Right atrium auricular region (tissue), 2 donors: ENCODE data around the gene PLK4. TPM values are rescaled to one million over a fixed set of nuclear protein-coding genes. Genes with fewer than 3 reads are reported as not detected.

Experiments used
- DNase-seq: peaks from one replicate; pipeline ENCODE4 v3.0.0-alpha.2; 2019; ENCODE audit warnings: low spot score
- H3K27ac ChIP-seq, 2 donors: fragments of 200-600 bp; sonication (generic); 1 replicate in 1 of 2; 2 replicates in 1 of 2; pipeline ENCODE4 v1.5.1; 2016 to 2019
- H3K27me3 ChIP-seq, 2 donors: fragments of 200-600 bp; sonication (generic); one replicate each; pipeline versions ENCODE4 v1.5.1 to v1.6.0; 2017 to 2019
- H3K36me3 ChIP-seq: fragments of 200-600 bp; sonication (generic); one replicate; pipeline ENCODE4 v1.5.1; 2016
- H3K4me1 ChIP-seq, 2 donors: fragments of 200-600 bp; sonication (generic); one replicate each; pipeline versions ENCODE4 v1.5.1 to v1.6.0; 2017 to 2019
- H3K4me3 ChIP-seq, 2 donors: fragments of 200-600 bp; sonication (generic); 1 replicate in 1 of 2; 2 replicates in 1 of 2; pipeline ENCODE4 v1.5.1; 2017 to 2019; ENCODE audit warnings: mild to moderate bottlenecking in 1 of 2, moderate library complexity in 1 of 2
- H3K9me3 ChIP-seq, 2 donors: fragments of 200-600 bp; sonication (generic); one replicate each; pipeline ENCODE4 v1.5.1; 2019
- total RNA-seq, 2 donors: library from RNA; depleted of rRNA; stranded (reverse); fragments of >200 nt; gene quantifications; one replicate each; pipeline ENCODE4 v1.1.0, GENCODE V29; 2016
- TF ChIP-seq, protein P1 (sequence below), 2 donors: fragments of 200-600 bp; sonication (generic); IDR thresholded peaks; one replicate each; pipeline ENCODE4 v1.5.1; 2019; ENCODE audit warnings: antibody characterized with exemption in 2 of 2

Gene PLK4
- total RNA-seq = 1 to 10 TPM in 1 of 2 donors, not detected in 1; 2.0 TPM

DNA sequence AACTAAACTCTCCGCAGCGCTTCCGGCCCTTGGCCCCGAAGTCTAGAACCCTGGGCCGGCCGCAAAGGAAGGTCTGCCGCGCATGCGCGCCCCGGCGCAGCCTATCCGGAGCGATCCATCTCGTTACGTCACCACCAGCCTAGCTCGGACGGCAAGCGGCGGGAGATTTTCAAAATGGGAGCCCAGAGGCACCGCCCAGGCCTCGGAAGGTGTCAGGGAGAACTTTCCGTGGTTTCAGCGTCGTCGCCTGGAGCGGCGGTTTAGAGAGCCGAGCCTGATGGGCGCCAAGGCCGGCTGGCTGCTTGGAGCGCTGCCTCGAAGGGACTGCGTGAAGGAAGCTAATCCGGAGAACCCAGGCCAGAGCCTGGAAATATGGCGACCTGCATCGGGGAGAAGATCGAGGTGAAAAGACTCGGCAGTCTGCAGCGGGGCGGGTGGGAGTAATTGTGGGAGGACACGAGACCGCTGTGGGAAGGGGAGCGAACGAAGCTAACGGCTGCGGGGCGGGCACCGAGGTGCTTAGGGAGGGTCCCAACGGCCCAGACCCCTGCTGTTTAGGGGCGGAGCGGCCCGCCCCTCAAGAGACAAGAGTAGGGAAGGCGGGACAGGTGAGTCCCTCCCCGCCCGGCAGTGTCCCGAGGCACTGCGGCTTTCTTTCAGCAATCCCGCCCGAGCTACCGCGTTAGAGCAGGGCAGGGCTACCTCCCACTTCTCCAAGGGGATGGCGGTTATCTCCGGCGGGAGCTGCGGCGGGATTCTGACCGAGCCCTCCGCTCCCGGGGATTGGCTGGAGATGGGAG is at the start of gene PLK4:
PLK4 (plus strand) TSS at position 131 of the 800 bp plus-strand sequence; CDS start at position 373, 242 bp downstream.
- Histone ChIP-seq H3K4me1 (peaks cover 0 to 10% of the 10 kb centered on the region in 2 donors), H3K9me3 (no peaks in the 10 kb centered on the region), H3K27me3 (no peaks in the 10 kb centered on the region), H3K27ac (peak within 1 kb of the TSS; percentile 59 to 81), H3K36me3 (no peaks in the 10 kb centered on the region), H3K4me3 (peak within 1 kb of the TSS; percentile 69 to 87)
- peak; percentile 96 for DNase-seq
- TF ChIP-seq, protein P1, sequence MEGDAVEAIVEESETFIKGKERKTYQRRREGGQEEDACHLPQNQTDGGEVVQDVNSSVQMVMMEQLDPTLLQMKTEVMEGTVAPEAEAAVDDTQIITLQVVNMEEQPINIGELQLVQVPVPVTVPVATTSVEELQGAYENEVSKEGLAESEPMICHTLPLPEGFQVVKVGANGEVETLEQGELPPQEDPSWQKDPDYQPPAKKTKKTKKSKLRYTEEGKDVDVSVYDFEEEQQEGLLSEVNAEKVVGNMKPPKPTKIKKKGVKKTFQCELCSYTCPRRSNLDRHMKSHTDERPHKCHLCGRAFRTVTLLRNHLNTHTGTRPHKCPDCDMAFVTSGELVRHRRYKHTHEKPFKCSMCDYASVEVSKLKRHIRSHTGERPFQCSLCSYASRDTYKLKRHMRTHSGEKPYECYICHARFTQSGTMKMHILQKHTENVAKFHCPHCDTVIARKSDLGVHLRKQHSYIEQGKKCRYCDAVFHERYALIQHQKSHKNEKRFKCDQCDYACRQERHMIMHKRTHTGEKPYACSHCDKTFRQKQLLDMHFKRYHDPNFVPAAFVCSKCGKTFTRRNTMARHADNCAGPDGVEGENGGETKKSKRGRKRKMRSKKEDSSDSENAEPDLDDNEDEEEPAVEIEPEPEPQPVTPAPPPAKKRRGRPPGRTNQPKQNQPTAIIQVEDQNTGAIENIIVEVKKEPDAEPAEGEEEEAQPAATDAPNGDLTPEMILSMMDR (IDR thresholded peaks at IDR 0.05) = no peak

DNA sequence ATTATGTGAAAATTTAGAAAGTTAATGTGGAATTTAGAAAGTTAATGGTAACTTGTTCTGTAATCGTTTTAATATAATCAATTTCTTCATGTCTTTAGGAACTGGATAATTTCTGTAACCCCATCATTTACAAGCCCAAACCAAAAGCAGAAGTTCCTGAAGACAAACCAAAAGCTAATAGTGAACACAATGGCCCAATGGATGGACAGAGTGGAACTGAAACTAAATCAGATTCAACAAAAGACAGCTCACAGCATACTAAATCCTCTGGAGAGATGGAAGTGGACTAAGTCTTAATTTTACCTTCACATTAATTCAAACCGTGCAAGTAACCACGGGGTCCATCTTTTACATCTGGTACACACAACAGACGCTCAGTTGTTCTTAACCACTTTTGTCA is 48.1 kb upstream of the PLK4 start:
- no peaks in the 10 kb centered on the region for H3K9me3 ChIP-seq
- H3K4me3 ChIP-seq = no peak overlapping the region
- no peak overlapping the region for H3K27ac ChIP-seq
- TF ChIP-seq, protein P1 (IDR thresholded peaks at IDR 0.05) = no peak
- DNase-seq = no peak
- H3K4me1 ChIP-seq = no peaks in the 10 kb centered on the region
- H3K27me3 ChIP-seq = no peaks in the 10 kb centered on the region
- peaks cover 8% of the 10 kb centered on the region for H3K36me3 ChIP-seq

DNA sequence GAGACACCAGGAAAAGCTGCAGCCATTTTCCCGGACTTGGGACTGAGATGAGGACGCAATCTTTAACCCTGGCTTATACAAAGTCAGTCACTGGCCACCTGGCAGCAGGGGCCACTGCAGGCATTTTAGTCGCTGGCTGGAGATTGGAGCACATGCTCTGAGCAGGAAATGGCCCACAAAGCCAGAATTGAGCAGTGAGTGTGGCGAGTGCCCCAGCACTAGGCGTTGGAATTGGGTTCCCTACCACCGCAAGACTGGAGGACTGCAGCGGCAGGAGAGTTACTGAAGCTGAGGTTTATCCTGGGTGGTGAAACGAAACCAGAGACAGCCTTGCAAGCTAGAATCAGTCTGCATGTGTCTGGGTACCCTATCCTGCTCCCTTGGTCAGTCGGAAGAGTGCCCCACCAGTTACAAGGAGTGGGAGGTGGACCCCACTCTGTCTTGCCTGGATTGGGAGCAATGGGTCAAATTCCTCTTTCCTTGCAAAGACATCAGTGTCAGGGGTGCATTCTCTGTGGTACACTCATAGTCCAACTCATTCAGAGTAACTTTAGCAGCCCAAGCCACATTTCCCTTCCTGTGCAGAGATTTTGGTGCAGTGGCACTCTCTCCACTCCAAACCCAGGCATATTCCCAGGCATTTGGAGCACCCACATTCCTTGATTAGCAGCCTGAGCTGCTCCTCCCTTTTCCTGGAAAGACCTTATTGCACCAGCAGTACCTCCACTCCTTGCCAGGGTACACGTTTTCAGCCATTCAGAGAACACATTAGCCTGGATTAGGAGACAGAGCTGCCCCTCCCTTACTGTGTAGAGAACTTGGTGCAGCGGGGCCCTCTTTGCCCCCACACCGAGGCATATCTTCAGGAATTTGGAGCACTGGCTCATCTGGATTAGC is 36.7 kb upstream of the PLK4 start:
- H3K4me3 ChIP-seq = no peak overlapping the region
- peaks cover 0 to 18% of the 10 kb centered on the region in 2 donors for H3K9me3 ChIP-seq
- no peaks in the 10 kb centered on the region for H3K27me3 ChIP-seq
- TF ChIP-seq, protein P1 (IDR thresholded peaks at IDR 0.05) = no peak
- no peak overlapping the region for H3K27ac ChIP-seq
- DNase-seq = no peak
- no peaks in the 10 kb centered on the region for H3K4me1 ChIP-seq
- H3K36me3 ChIP-seq = no peaks in the 10 kb centered on the region

GRCh38 chr4:127844601-127845116 is 36.0 kb upstream of the PLK4 start:
- DNase-seq = no peak
- H3K4me1 ChIP-seq = no peaks in the 10 kb centered on the region
- TF ChIP-seq, protein P1 (IDR thresholded peaks at IDR 0.05) = no peak
- no peak overlapping the region for H3K27ac ChIP-seq
- no peak overlapping the region for H3K4me3 ChIP-seq
- H3K9me3 ChIP-seq = peaks cover 0 to 25% of the 10 kb centered on the region in 2 donors
- no peaks in the 10 kb centered on the region for H3K27me3 ChIP-seq
- H3K36me3 ChIP-seq = no peaks in the 10 kb centered on the region

GRCh38 chr4:127846061-127846460 is 34.6 kb upstream of the PLK4 start:
- Histone ChIP-seq H3K4me1 (no peaks in the 10 kb centered on the region), H3K27me3 (no peaks in the 10 kb centered on the region), H3K36me3 (no peaks in the 10 kb centered on the region), H3K27ac (no peak overlapping the region), H3K4me3 (no peak overlapping the region), H3K9me3 (peaks cover 3 to 39% of the 10 kb centered on the region in 2 donors)
- DNase-seq = no peak
- TF ChIP-seq, protein P1 (IDR thresholded peaks at IDR 0.05) = no peak
